Mesothelial cell of epicardium (in vitro differentiated cells): Measurements from ENCODE around the gene PIP5KL1. TPM values are rescaled to one million over a fixed set of nuclear protein-coding genes. Genes with fewer than 3 reads are reported as not detected.

Source experiments
- DNase-seq, 2 experiments: peaks; one replicate each; pipeline ENCODE4 v3.0.0; 2021; ENCODE audit warnings: low spot score in 2 of 2; ENCODE audit not compliant: unreplicated experiment in 2 of 2
- H3K27ac Mint-ChIP-seq: 2 replicates; pipeline ENCODE4 v1.8.0; 2021; ENCODE audit warnings: mixed read lengths
- H3K27me3 Mint-ChIP-seq: 2 replicates; pipeline ENCODE4 v1.8.0; 2021; ENCODE audit warnings: low read depth, mixed read lengths
- H3K36me3 Mint-ChIP-seq: 2 replicates; pipeline ENCODE4 v1.8.0; 2021; ENCODE audit warnings: mixed read lengths
- H3K4me1 Mint-ChIP-seq: 2 replicates; pipeline ENCODE4 v1.8.0; 2021; ENCODE audit warnings: mixed read lengths
- H3K4me3 Mint-ChIP-seq: 2 replicates; pipeline ENCODE4 v1.8.0; 2021; ENCODE audit warnings: mild to moderate bottlenecking, moderate library complexity, mixed read lengths
- H3K9me3 Mint-ChIP-seq: 2 replicates; pipeline ENCODE4 v1.8.0; 2021; ENCODE audit warnings: mixed read lengths
- CTCF ChIP-seq: fragments of 200-600 bp; sonication (generic); IDR thresholded peaks from one replicate; pipeline ENCODE4 v1.5.0; 2021; ENCODE audit warnings: antibody characterized with exemption; ENCODE audit not compliant: unreplicated experiment
- total RNA-seq: library from RNA; stranded (reverse); gene quantifications from 3 replicates; pipeline ENCODE4 v1.2.1, GENCODE V29; 2021

PIP5KL1 gene
- total RNA-seq, 1 donor from 2014 or later: 8.2 TPM

- Mint-ChIP-seq H3K4me1 (peaks cover 16% of the 10 kb centered on the region), H3K9me3 (no peaks in the 10 kb centered on the region), H3K36me3 (peaks cover 6% of the 10 kb centered on the region), H3K4me3 (peak overlapping the region; percentile 71), H3K27ac (no peak overlapping the region), H3K27me3 (no peaks in the 10 kb centered on the region)
- TF ChIP-seq CTCF: no peak
- no peak for DNase-seq
Measured at GRCh38 chr9:127915801-127916719, 14.5 kb downstream of the PIP5KL1 start.

- Mint-ChIP-seq H3K4me1 (peaks cover 16% of the 10 kb centered on the region), H3K4me3 (no peak overlapping the region), H3K27ac (no peak overlapping the region), H3K9me3 (no peaks in the 10 kb centered on the region), H3K27me3 (no peaks in the 10 kb centered on the region), H3K36me3 (peaks cover 11% of the 10 kb centered on the region)
- no peak for DNase-seq
- no peak for TF ChIP-seq CTCF
Measured at GRCh38 chr9:127915325-127915752, 15.2 kb downstream of the PIP5KL1 start.

GRCh38 chr9:127913682-127914081 lies 16.9 kb downstream of the PIP5KL1 start:
- H3K4me3 Mint-ChIP-seq: no peak overlapping the region
- no peaks in the 10 kb centered on the region for H3K27me3 Mint-ChIP-seq
- peaks cover 11% of the 10 kb centered on the region for H3K36me3 Mint-ChIP-seq
- DNase-seq: no peak
- no peaks in the 10 kb centered on the region for H3K9me3 Mint-ChIP-seq
- TF ChIP-seq CTCF: no peak
- H3K4me1 Mint-ChIP-seq: peaks cover 16% of the 10 kb centered on the region
- H3K27ac Mint-ChIP-seq: no peak overlapping the region

GRCh38 chr9:127912882-127913281 lies 17.7 kb downstream of the PIP5KL1 start:
- H3K4me3 Mint-ChIP-seq: no peak overlapping the region
- no peaks in the 10 kb centered on the region for H3K9me3 Mint-ChIP-seq
- no peak overlapping the region for H3K27ac Mint-ChIP-seq
- peaks cover 11% of the 10 kb centered on the region for H3K36me3 Mint-ChIP-seq
- no peaks in the 10 kb centered on the region for H3K27me3 Mint-ChIP-seq
- H3K4me1 Mint-ChIP-seq: peaks cover 11% of the 10 kb centered on the region
- no peak for DNase-seq
- TF ChIP-seq CTCF: no peak

- H3K4me3 Mint-ChIP-seq: no peak overlapping the region
- no peak for DNase-seq
- no peak overlapping the region for H3K27ac Mint-ChIP-seq
- peaks cover 11% of the 10 kb centered on the region for H3K4me1 Mint-ChIP-seq
- no peak for TF ChIP-seq CTCF
- H3K36me3 Mint-ChIP-seq: peaks cover 11% of the 10 kb centered on the region
- no peaks in the 10 kb centered on the region for H3K27me3 Mint-ChIP-seq
- no peaks in the 10 kb centered on the region for H3K9me3 Mint-ChIP-seq
Measured at GRCh38 chr9:127912296-127912695, 18.3 kb downstream of the PIP5KL1 start.
